ENCODE results near the gene RNASE2.
"Not testable (repeated sequence)": the region's sequence is repeated elsewhere in the genome, so short reads cannot be mapped to it uniquely, and the experiment has no call there.

The RNASE2 gene

DNA sequence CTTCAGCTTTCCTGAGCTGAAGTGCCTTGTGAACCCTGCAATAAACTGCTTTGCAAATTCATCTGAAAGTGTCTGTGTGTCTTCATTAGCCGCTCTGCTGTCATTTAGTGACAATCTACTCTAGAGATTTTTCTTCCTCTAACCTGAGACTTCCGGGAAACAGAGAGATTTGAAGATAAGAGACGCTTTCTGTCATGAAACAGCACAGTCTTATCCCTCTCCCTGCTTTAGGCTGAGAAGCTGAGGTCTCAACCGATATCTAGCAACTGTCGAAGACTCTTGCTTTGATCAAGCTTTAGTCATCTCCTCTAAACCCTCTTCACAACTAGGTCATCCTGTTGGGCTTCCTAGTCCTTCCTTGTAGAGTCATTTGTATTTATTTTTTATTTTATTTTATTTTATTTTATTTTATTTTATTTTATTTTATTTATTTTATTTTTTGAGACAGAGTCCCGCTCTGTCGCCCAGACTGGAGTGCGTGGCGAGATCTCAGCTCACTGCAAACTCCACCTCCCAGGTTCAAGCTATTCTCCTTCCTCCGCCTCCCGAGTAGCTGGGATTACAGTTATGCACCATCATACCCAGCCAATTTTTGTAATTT, 1.2 kb downstream of the RNASE2 start:
- H3K4ac ChIP-seq (ENCODE audit: low read depth, low read length): no peak overlapping the region
- H2AK5ac ChIP-seq (ENCODE audit: low read length): no peak overlapping the region
- no peak overlapping the region for H2BK120ac ChIP-seq (ENCODE audit: low read depth, low read length)
- no peak overlapping the region for H3K4me2 ChIP-seq (ENCODE audit: low read length)
- no peak for DNase-seq
- no peak overlapping the region for H4K8ac ChIP-seq (ENCODE audit: low read depth, low read length)
- H3K18ac ChIP-seq (ENCODE audit: low read length): no peak overlapping the region
- H3K4me3 ChIP-seq (ENCODE audit: low read length): no peak overlapping the region
- no peak overlapping the region for H4K5ac ChIP-seq (ENCODE audit: low read length)
- H3K27ac ChIP-seq (ENCODE audit: low read depth, low read length): no peak overlapping the region
- no peaks in the 10 kb centered on the region for H3K79me1 ChIP-seq (ENCODE audit: low read length)
- H3K4me1 ChIP-seq (ENCODE audit: control insufficient read depth, low read depth, low read length): no peaks in the 10 kb centered on the region
- H3K79me2 ChIP-seq (ENCODE audit: control insufficient read depth, insufficient read depth, low read length): no peaks in the 10 kb centered on the region
- H2BK5ac ChIP-seq (ENCODE audit: low read length): no peak overlapping the region
- H2BK15ac ChIP-seq (replicated peaks; ENCODE audit: low read depth): no peak overlapping the region
- no peak overlapping the region for H3K23ac ChIP-seq (ENCODE audit: low read length)
- H3K36me3 ChIP-seq (ENCODE audit: control insufficient read depth, insufficient read depth, low read length): no peaks in the 10 kb centered on the region
- no peak overlapping the region for H3K56ac ChIP-seq (ENCODE audit: low read length)
- no peaks in the 10 kb centered on the region for H3K27me3 ChIP-seq (ENCODE audit: insufficient read depth, low read length, poor library complexity)
- no CpG with 5 or more reads among the region's 11 CpGs for WGBS (ENCODE audit: extremely low coverage, insufficient coverage, low lambda C conversion rate)
- no peak overlapping the region for H3K9ac ChIP-seq (ENCODE audit: low read length)

DNA sequence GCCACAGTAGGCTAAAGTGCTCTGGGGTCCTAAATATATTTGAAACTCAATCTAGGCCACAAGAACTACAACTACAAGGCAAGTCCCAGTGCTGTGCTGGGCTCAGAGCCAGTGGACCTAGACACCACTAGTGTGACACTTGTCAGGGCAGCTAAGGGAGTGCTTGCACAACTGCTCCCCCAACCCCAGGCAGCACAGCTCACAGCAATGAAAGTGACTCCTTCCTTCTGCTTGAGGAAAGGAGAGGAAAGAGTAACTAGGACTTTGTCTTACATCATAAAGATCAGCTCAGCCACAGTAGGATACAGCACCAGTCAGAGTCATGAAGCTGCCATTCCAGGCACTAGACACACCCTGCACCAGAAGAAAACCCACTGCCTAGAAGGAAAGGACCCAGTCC, 3.7 kb downstream of the RNASE2 start:
- not testable (repeated sequence) for H3K79me1 ChIP-seq (ENCODE audit: low read length); H3K23ac ChIP-seq (ENCODE audit: low read length); H4K8ac ChIP-seq (ENCODE audit: low read depth, low read length); H3K27ac ChIP-seq (ENCODE audit: low read depth, low read length); H3K36me3 ChIP-seq (ENCODE audit: control insufficient read depth, insufficient read depth, low read length); H3K9ac ChIP-seq (ENCODE audit: low read length); H3K27me3 ChIP-seq (ENCODE audit: insufficient read depth, low read length, poor library complexity); H3K56ac ChIP-seq (ENCODE audit: low read length); H2BK15ac ChIP-seq (replicated peaks; ENCODE audit: low read depth); H3K4me1 ChIP-seq (ENCODE audit: control insufficient read depth, low read depth, low read length); H3K4me3 ChIP-seq (ENCODE audit: low read length); H3K79me2 ChIP-seq (ENCODE audit: control insufficient read depth, insufficient read depth, low read length); H2AK5ac ChIP-seq (ENCODE audit: low read length); H4K5ac ChIP-seq (ENCODE audit: low read length); H3K18ac ChIP-seq (ENCODE audit: low read length); H3K4me2 ChIP-seq (ENCODE audit: low read length); H3K4ac ChIP-seq (ENCODE audit: low read depth, low read length); H2BK5ac ChIP-seq (ENCODE audit: low read length); H2BK120ac ChIP-seq (ENCODE audit: low read depth, low read length); DNase-seq

DNA sequence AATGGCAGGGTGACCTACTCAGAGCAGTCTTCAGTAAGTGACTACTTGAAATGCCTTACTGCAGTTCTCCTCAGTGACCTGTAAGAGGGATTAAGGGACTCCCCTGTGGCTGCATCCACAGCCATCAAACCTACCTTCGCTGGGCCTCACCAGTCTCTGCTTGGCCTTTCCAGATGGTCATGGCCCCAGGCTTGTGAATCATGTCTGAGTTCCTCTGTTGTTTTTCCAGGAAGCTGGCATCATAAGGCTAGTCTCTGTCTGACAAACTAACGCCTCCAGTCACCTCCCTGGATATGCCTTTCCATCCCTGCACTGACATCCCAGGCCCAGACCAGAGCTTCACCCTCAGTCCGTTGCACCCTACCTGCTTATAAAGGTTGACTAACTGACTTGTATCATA, 14.0 kb downstream of the RNASE2 start:
- H3K9ac ChIP-seq (ENCODE audit: low read length): no peak overlapping the region
- no peak overlapping the region for H3K4ac ChIP-seq (ENCODE audit: low read depth, low read length)
- no peak overlapping the region for H3K4me3 ChIP-seq (ENCODE audit: low read length)
- no peak overlapping the region for H2AK5ac ChIP-seq (ENCODE audit: low read length)
- no peak overlapping the region for H3K18ac ChIP-seq (ENCODE audit: low read length)
- H3K4me2 ChIP-seq (ENCODE audit: low read length): no peak overlapping the region
- H3K79me2 ChIP-seq (ENCODE audit: control insufficient read depth, insufficient read depth, low read length): no peaks in the 10 kb centered on the region
- no peak overlapping the region for H3K27ac ChIP-seq (ENCODE audit: low read depth, low read length)
- H4K8ac ChIP-seq (ENCODE audit: low read depth, low read length): no peak overlapping the region
- DNase-seq: no peak
- no CpG with 5 or more reads among the region's 3 CpGs for WGBS (ENCODE audit: extremely low coverage, insufficient coverage, low lambda C conversion rate)
- no peak overlapping the region for H2BK15ac ChIP-seq (replicated peaks; ENCODE audit: low read depth)
- H3K36me3 ChIP-seq (ENCODE audit: control insufficient read depth, insufficient read depth, low read length): no peaks in the 10 kb centered on the region
- no peak overlapping the region for H3K23ac ChIP-seq (ENCODE audit: low read length)
- no peaks in the 10 kb centered on the region for H3K79me1 ChIP-seq (ENCODE audit: low read length)
- H3K4me1 ChIP-seq (ENCODE audit: control insufficient read depth, low read depth, low read length): peaks cover 3% of the 10 kb centered on the region
- no peak overlapping the region for H3K56ac ChIP-seq (ENCODE audit: low read length)
- no peak overlapping the region for H2BK120ac ChIP-seq (ENCODE audit: low read depth, low read length)
- no peak overlapping the region for H4K5ac ChIP-seq (ENCODE audit: low read length)
- no peak overlapping the region for H2BK5ac ChIP-seq (ENCODE audit: low read length)
- no peaks in the 10 kb centered on the region for H3K27me3 ChIP-seq (ENCODE audit: insufficient read depth, low read length, poor library complexity)

DNA sequence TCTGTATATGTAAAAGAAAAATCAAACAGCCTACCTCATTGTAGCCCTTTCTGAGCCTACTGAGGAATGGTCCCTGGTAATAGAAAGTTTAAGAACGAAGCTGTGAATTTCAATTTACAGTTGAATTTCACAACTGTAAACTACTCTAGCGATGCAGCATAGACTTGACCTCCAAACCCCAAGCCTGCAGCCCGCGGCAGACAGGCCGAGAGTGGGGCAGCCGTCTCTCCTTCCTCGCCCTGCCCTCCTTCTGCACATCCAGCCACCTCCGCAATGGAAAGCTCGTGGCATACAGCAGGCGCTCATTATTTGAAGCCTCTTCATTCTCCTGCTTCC, 15.3 kb downstream of the RNASE2 start:
- peak overlapping the region; percentile 75 for H3K9ac ChIP-seq (ENCODE audit: low read length)
- no peak overlapping the region for H3K18ac ChIP-seq (ENCODE audit: low read length)
- peaks cover 3% of the 10 kb centered on the region for H3K4me1 ChIP-seq (ENCODE audit: control insufficient read depth, low read depth, low read length)
- H3K79me1 ChIP-seq (ENCODE audit: low read length): no peaks in the 10 kb centered on the region
- H3K4ac ChIP-seq (ENCODE audit: low read depth, low read length): no peak overlapping the region
- H3K79me2 ChIP-seq (ENCODE audit: control insufficient read depth, insufficient read depth, low read length): no peaks in the 10 kb centered on the region
- no peak overlapping the region for H3K23ac ChIP-seq (ENCODE audit: low read length)
- no peak overlapping the region for H4K5ac ChIP-seq (ENCODE audit: low read length)
- no peak overlapping the region for H3K4me3 ChIP-seq (ENCODE audit: low read length)
- WGBS (ENCODE audit: extremely low coverage, insufficient coverage, low lambda C conversion rate): no CpG with 5 or more reads among the region's 10 CpGs
- DNase-seq: no peak
- no peak overlapping the region for H4K8ac ChIP-seq (ENCODE audit: low read depth, low read length)
- peak overlapping the region; percentile 92 for H3K56ac ChIP-seq (ENCODE audit: low read length)
- no peak overlapping the region for H2BK120ac ChIP-seq (ENCODE audit: low read depth, low read length)
- H3K4me2 ChIP-seq (ENCODE audit: low read length): peak overlapping the region; percentile 61
- no peak overlapping the region for H2BK5ac ChIP-seq (ENCODE audit: low read length)
- no peaks in the 10 kb centered on the region for H3K27me3 ChIP-seq (ENCODE audit: insufficient read depth, low read length, poor library complexity)
- no peak overlapping the region for H3K27ac ChIP-seq (ENCODE audit: low read depth, low read length)
- no peak overlapping the region for H2BK15ac ChIP-seq (replicated peaks; ENCODE audit: low read depth)
- H3K36me3 ChIP-seq (ENCODE audit: control insufficient read depth, insufficient read depth, low read length): no peaks in the 10 kb centered on the region
- H2AK5ac ChIP-seq (ENCODE audit: low read length): no peak overlapping the region

DNA sequence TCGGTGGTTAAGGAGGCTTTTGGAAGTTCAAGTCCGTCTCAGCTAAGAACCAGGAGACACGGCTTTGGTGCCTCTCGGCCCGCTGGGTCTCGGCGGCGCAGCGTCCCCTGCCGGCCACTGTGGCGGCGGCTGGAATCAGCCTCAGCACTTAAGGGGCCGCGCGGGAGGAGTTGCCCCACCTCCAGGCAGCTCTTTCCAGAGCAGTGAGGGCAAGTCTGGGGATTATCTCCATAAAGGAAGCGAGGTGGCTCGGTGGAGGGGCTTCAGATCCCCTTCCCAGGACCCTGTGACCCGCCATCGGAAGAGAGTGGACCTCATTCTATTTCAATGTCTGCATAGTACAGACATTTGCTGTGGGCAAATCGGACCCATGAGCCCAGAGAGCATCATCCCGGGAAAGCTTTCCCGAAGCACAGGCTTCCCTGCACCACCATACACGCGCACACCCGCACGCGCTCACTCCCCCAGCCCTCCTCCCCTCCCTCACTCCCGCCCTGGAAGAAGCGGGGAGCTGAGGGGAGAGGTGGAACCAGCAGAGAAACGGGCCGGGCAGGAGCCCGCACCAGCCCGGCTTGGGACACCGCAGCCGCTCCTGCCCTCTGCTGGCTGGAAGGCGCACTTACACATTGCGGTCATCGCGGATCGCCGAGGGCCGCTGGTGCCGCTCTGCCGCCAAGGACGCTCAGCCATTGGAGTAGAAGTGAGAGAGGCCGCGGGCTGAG, 15.9 kb downstream of the RNASE2 start:
- H3K4me1 ChIP-seq (ENCODE audit: control insufficient read depth, low read depth, low read length): peaks cover 3% of the 10 kb centered on the region
- peak; percentile 98 for DNase-seq
- H3K36me3 ChIP-seq (ENCODE audit: control insufficient read depth, insufficient read depth, low read length): no peaks in the 10 kb centered on the region
- H4K8ac ChIP-seq (ENCODE audit: low read depth, low read length): peak overlapping the region; percentile 28
- peak overlapping the region; percentile 20 for H3K18ac ChIP-seq (ENCODE audit: low read length)
- H3K9ac ChIP-seq (ENCODE audit: low read length): peak overlapping the region; percentile 94
- no peak overlapping the region for H2AK5ac ChIP-seq (ENCODE audit: low read length)
- H3K23ac ChIP-seq (ENCODE audit: low read length): no peak overlapping the region
- peak overlapping the region; percentile 81 for H3K4me3 ChIP-seq (ENCODE audit: low read length)
- no peaks in the 10 kb centered on the region for H3K79me1 ChIP-seq (ENCODE audit: low read length)
- H3K27ac ChIP-seq (ENCODE audit: low read depth, low read length): no peak overlapping the region
- H2BK120ac ChIP-seq (ENCODE audit: low read depth, low read length): no peak overlapping the region
- no peaks in the 10 kb centered on the region for H3K27me3 ChIP-seq (ENCODE audit: insufficient read depth, low read length, poor library complexity)
- no peaks in the 10 kb centered on the region for H3K79me2 ChIP-seq (ENCODE audit: control insufficient read depth, insufficient read depth, low read length)
- WGBS (ENCODE audit: extremely low coverage, insufficient coverage, low lambda C conversion rate): no CpG with 5 or more reads among the region's 47 CpGs
- H3K4me2 ChIP-seq (ENCODE audit: low read length): peak overlapping the region; percentile 99
- H3K4ac ChIP-seq (ENCODE audit: low read depth, low read length): peak overlapping the region; percentile 46
- no peak overlapping the region for H4K5ac ChIP-seq (ENCODE audit: low read length)
- peak overlapping the region; percentile 100 for H3K56ac ChIP-seq (ENCODE audit: low read length)
- H2BK5ac ChIP-seq (ENCODE audit: low read length): peak overlapping the region; percentile 73
- no peak overlapping the region for H2BK15ac ChIP-seq (replicated peaks; ENCODE audit: low read depth)

DNA sequence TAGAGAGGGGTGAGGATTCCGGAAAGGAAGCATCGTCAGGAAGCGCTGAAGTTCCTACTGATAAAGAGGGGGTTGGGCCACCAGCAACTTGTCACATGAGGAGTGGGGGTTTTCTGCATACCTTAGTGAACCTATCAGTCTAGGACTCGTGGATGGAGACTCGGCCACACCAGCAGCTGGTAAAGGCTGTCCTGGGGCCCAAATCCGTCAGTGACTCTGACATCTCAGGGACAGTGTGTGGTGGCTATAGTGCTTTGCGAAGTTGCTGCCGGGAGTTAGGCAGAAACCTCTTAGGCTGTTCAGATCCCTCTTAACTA, 16.4 kb downstream of the RNASE2 start:
- H3K4ac ChIP-seq (ENCODE audit: low read depth, low read length): no peak overlapping the region
- WGBS (ENCODE audit: extremely low coverage, insufficient coverage, low lambda C conversion rate): no CpG with 5 or more reads among the region's 8 CpGs
- no peak overlapping the region for H4K5ac ChIP-seq (ENCODE audit: low read length)
- H2BK5ac ChIP-seq (ENCODE audit: low read length): no peak overlapping the region
- H2AK5ac ChIP-seq (ENCODE audit: low read length): no peak overlapping the region
- H3K36me3 ChIP-seq (ENCODE audit: control insufficient read depth, insufficient read depth, low read length): no peaks in the 10 kb centered on the region
- DNase-seq: no peak
- H3K4me2 ChIP-seq (ENCODE audit: low read length): peak overlapping the region; percentile 11
- H3K27me3 ChIP-seq (ENCODE audit: insufficient read depth, low read length, poor library complexity): no peaks in the 10 kb centered on the region
- no peaks in the 10 kb centered on the region for H3K79me2 ChIP-seq (ENCODE audit: control insufficient read depth, insufficient read depth, low read length)
- peak overlapping the region; percentile 32 for H3K9ac ChIP-seq (ENCODE audit: low read length)
- H3K23ac ChIP-seq (ENCODE audit: low read length): no peak overlapping the region
- no peak overlapping the region for H2BK120ac ChIP-seq (ENCODE audit: low read depth, low read length)
- H3K27ac ChIP-seq (ENCODE audit: low read depth, low read length): peak overlapping the region; percentile 41
- no peak overlapping the region for H3K18ac ChIP-seq (ENCODE audit: low read length)
- no peak overlapping the region for H3K4me3 ChIP-seq (ENCODE audit: low read length)
- H2BK15ac ChIP-seq (replicated peaks; ENCODE audit: low read depth): no peak overlapping the region
- no peak overlapping the region for H4K8ac ChIP-seq (ENCODE audit: low read depth, low read length)
- H3K56ac ChIP-seq (ENCODE audit: low read length): peak overlapping the region; percentile 75
- H3K4me1 ChIP-seq (ENCODE audit: control insufficient read depth, low read depth, low read length): peaks cover 3% of the 10 kb centered on the region
- H3K79me1 ChIP-seq (ENCODE audit: low read length): no peaks in the 10 kb centered on the region

Data from mesendoderm (in vitro differentiated cells).